Vagina (tissue), 2 donors: ENCODE results near the gene AGK. TPM values are rescaled to one million over a fixed set of nuclear protein-coding genes. Genes with fewer than 3 reads are reported as not detected.
"Not testable (repeated sequence)": the region's sequence is repeated elsewhere in the genome, so short reads cannot be mapped to it uniquely, and the experiment has no call there.

Source experiments
- DNase-seq, 2 donors: peaks; one replicate each; pipeline ENCODE4 v3.0.0-alpha.2; 2017; ENCODE audit errors: extremely low spot score in 2 of 2
- H3K27ac ChIP-seq: fragments of 200-600 bp; sonication (generic); one replicate; pipeline ENCODE4 v1.5.1; 2019
- H3K27me3 ChIP-seq: fragments of 200-600 bp; sonication (generic); one replicate; pipeline ENCODE4 v1.5.1; 2019
- H3K36me3 ChIP-seq, 2 donors: fragments of 200-600 bp; sonication (generic); one replicate each; pipeline ENCODE4 v1.5.1; 2017 to 2019
- H3K4me1 ChIP-seq: fragments of 200-600 bp; sonication (generic); one replicate; pipeline ENCODE4 v1.5.1; 2019
- H3K4me3 ChIP-seq, 2 donors: fragments of 200-600 bp; sonication (generic); 1 replicate in 1 of 2; 2 replicates in 1 of 2; pipeline ENCODE4 v1.5.1; 2016 to 2019
- H3K9me3 ChIP-seq: fragments of 200-600 bp; sonication (generic); one replicate; pipeline ENCODE4 v1.5.1; 2019
- POLR2A ChIP-seq, 2 donors: fragments of 450-650 bp; IDR thresholded peaks; one replicate each; pipeline ENCODE4 v1.6.1; 2017; ENCODE audit warnings: antibody characterized with exemption in 2 of 2, mild to moderate bottlenecking in 2 of 2, moderate library complexity in 2 of 2
- POLR2AphosphoS5 ChIP-seq, 2 donors: sonication (generic); formaldehyde crosslinking; IDR thresholded peaks; one replicate each; pipeline ENCODE4 v1.9.0; 2017; ENCODE audit warnings: antibody characterized with exemption in 2 of 2, mild to moderate bottlenecking in 2 of 2, low read depth in 1 of 2; ENCODE audit not compliant: insufficient read depth in 1 of 2
- intact Hi-C: fragments of 100-400 bp; cut with DNase I; formaldehyde crosslinking; loops from one replicate; pipeline ENCODE4 v1.15.1; 2023
- total RNA-seq: library from RNA; depleted of rRNA; stranded (reverse); fragments of >200 nt; gene quantifications from one replicate; pipeline ENCODE4 v1.2.3, GENCODE V29; 2016
- TF ChIP-seq, protein P1 (sequence below), 3 experiments: fragments of 450-650 bp in 2 of 3; fragments of 200-600 bp in 1 of 3; sonication (generic) in 1 of 3; IDR thresholded peaks; one replicate each; pipeline ENCODE4 v1.5.1; 2017 to 2019; ENCODE audit warnings: antibody characterized with exemption in 3 of 3, mild to moderate bottlenecking in 2 of 3, moderate library complexity in 2 of 3

AGK gene
- total RNA-seq, 1 donor from 2014 or later = 21.1 TPM

- TF ChIP-seq POLR2AphosphoS5 (IDR thresholded peaks at IDR 0.05; ENCODE audit: insufficient read depth in 1 of 2, low read depth in 1 of 2) (no peak), POLR2A (IDR thresholded peaks at IDR 0.05) (no peak)
- TF ChIP-seq, protein P1, sequence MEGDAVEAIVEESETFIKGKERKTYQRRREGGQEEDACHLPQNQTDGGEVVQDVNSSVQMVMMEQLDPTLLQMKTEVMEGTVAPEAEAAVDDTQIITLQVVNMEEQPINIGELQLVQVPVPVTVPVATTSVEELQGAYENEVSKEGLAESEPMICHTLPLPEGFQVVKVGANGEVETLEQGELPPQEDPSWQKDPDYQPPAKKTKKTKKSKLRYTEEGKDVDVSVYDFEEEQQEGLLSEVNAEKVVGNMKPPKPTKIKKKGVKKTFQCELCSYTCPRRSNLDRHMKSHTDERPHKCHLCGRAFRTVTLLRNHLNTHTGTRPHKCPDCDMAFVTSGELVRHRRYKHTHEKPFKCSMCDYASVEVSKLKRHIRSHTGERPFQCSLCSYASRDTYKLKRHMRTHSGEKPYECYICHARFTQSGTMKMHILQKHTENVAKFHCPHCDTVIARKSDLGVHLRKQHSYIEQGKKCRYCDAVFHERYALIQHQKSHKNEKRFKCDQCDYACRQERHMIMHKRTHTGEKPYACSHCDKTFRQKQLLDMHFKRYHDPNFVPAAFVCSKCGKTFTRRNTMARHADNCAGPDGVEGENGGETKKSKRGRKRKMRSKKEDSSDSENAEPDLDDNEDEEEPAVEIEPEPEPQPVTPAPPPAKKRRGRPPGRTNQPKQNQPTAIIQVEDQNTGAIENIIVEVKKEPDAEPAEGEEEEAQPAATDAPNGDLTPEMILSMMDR (IDR thresholded peaks at IDR 0.05) = no peak
- H3K27ac ChIP-seq = no peak overlapping the region
- H3K27me3 ChIP-seq = no peaks in the 10 kb centered on the region
- H3K4me1 ChIP-seq = peaks cover 3% of the 10 kb centered on the region
- H3K9me3 ChIP-seq = no peaks in the 10 kb centered on the region
- no peak overlapping the region for H3K4me3 ChIP-seq
- H3K36me3 ChIP-seq = peaks cover 0 to 13% of the 10 kb centered on the region in 2 donors
- intact Hi-C loops = no loop called here
- no peak for DNase-seq
Observed at GRCh38 chr7:141557360-141557759, 6.2 kb downstream of the AGK start.

GRCh38 chr7:141557831-141558531 is 6.8 kb downstream of the AGK start:
- DNase-seq, intact Hi-C loops, H3K27ac ChIP-seq, H3K27me3 ChIP-seq, H3K9me3 ChIP-seq, H3K4me1 ChIP-seq, H3K4me3 ChIP-seq: not testable (repeated sequence)
- H3K36me3 ChIP-seq = peaks cover 0 to 13% of the 10 kb centered on the region in 2 donors

DNA sequence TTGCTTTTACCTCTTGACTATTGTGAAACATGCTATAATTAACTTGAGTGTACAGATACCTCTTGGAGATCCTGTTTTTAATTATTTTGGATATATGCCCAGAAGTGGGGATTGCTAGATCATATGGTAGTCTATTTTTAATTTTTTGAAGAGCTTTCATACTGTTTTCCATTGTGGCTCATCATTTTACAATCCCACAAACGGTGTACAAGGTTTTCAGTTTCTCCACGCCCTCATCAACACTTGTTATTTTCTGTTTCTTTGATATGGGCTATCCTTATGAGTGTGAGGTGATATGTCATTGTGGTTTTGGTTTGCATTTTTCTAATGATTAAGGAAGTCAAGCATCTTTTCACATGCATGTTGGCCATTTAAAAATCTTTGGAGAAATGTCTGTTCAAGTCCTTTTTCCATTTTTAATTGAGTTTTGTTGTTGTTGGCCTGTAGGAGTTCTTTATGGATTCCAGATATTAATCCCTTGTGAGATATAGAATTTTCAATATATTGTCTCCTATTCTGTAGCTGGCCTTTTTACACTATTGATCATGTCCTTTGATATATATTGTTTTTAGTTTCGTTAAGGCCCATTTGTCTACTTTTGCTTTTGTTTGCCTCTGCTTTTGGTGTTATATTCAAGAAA is 7.5 kb downstream of the AGK start:
- Histone ChIP-seq H3K36me3 (peaks cover 0 to 13% of the 10 kb centered on the region in 2 donors), H3K4me3 (no peak overlapping the region), H3K27me3 (no peaks in the 10 kb centered on the region), H3K9me3 (no peaks in the 10 kb centered on the region), H3K27ac (no peak overlapping the region), H3K4me1 (no peaks in the 10 kb centered on the region)
- intact Hi-C loops = no loop called here
- DNase-seq = no peak
- no peak for TF ChIP-seq POLR2A (IDR thresholded peaks at IDR 0.05)
- no peak for TF ChIP-seq POLR2AphosphoS5 (IDR thresholded peaks at IDR 0.05; ENCODE audit: insufficient read depth in 1 of 2, low read depth in 1 of 2)
- TF ChIP-seq, protein P1 (IDR thresholded peaks at IDR 0.05) = no peak

GRCh38 chr7:141559961-141560360 is 8.8 kb downstream of the AGK start:
- DNase-seq = no peak
- Histone ChIP-seq H3K36me3 (peaks cover 0 to 13% of the 10 kb centered on the region in 2 donors), H3K27ac (no peak overlapping the region), H3K27me3 (no peaks in the 10 kb centered on the region), H3K9me3 (no peaks in the 10 kb centered on the region), H3K4me1 (no peaks in the 10 kb centered on the region), H3K4me3 (no peak overlapping the region)
- TF ChIP-seq POLR2AphosphoS5 (IDR thresholded peaks at IDR 0.05; ENCODE audit: insufficient read depth in 1 of 2, low read depth in 1 of 2) (no peak), POLR2A (IDR thresholded peaks at IDR 0.05) (no peak)
- TF ChIP-seq, protein P1 (IDR thresholded peaks at IDR 0.05) = no peak
- intact Hi-C loops = no loop called here

DNA sequence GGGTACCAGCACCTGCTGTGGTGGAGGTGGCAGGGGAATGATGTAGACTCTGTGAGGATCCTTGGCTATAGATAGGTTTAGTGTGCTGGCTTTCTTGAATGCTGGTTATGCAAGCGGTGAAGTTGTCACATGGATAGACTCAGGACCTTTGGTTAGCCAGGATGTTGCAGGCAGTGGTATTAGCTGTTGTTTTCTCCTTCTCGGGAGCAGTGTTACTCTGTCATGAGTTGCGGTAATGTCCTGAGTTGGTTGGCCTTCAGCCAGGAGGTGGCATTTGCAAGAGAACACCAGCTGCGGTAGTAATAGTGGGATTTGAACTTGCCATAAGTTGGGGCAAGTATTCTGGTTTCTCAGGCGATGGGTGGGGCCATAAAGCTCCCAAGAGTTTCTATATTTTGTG is 10.8 kb downstream of the AGK start:
- H3K9me3 ChIP-seq = no peaks in the 10 kb centered on the region
- no peak for DNase-seq
- H3K27ac ChIP-seq = no peak overlapping the region
- intact Hi-C loops = no loop called here
- no peaks in the 10 kb centered on the region for H3K4me1 ChIP-seq
- H3K36me3 ChIP-seq = peaks cover 0 to 8% of the 10 kb centered on the region in 2 donors
- no peak for TF ChIP-seq POLR2A (IDR thresholded peaks at IDR 0.05)
- TF ChIP-seq, protein P1 (IDR thresholded peaks at IDR 0.05) = no peak
- no peak for TF ChIP-seq POLR2AphosphoS5 (IDR thresholded peaks at IDR 0.05; ENCODE audit: insufficient read depth in 1 of 2, low read depth in 1 of 2)
- no peaks in the 10 kb centered on the region for H3K27me3 ChIP-seq
- no peak overlapping the region for H3K4me3 ChIP-seq
